Superior temporal gyrus (tissue), 1 donor: ENCODE data around the gene SLC37A1.
"Not testable (repeated sequence)": the region's sequence is repeated elsewhere in the genome, so short reads cannot be mapped to it uniquely, and the experiment has no call there.

Experiments used
- DNase-seq: peaks from one replicate; pipeline ENCODE4 v3.0.0-alpha.2; 2016; ENCODE audit errors: extremely low spot score

Gene SLC37A1

GRCh38 chr21:42616941-42617340, 103.3 kb downstream of the SLC37A1 start:
- DNase-seq: no peak

- no peak for DNase-seq
Observed at GRCh38 chr21:42617486-42617885, 103.8 kb downstream of the SLC37A1 start.

DNA sequence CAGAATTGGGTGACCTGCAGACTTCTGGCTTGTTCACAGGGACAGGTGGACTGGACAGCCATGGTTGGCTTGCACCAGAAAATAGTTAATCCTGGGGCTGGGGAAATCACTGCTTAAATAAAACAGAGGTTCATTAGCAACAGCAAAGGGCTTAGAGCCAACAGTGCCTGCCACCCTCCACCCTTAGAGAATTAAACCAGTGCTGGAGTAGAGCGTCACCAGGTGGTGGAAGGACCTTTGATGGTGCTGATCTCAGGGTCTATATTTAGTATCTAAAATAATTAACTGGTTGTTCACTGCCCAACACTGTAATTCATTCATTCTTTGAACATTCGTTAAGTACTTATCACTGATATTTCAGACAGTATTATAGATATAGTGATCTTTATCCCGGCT, 105.1 kb downstream of the SLC37A1 start:
- no peak for DNase-seq

- DNase-seq: no peak
Observed at GRCh38 chr21:42619166-42619565, 105.5 kb downstream of the SLC37A1 start.

DNA sequence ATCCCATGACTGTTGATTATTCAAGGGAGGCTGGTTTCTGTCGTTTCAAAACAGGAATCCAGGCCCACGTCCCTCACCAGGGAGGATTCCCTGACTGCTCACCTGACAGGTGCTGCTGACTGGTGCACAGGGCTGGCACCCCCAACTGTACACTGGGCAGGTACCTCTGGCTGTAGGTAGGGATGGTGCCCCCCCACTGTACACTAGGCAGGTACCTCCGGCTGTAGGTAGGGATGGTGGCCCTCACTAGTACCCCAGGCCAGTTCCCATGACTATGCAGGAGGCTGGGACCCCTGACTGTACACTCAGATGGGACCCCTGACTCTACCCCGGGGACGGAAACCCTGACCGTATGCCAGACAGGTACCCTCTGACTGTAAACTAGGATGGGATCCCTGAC, 106.2 kb downstream of the SLC37A1 start:
- DNase-seq: no peak

- DNase-seq: peak; percentile 9
Observed at GRCh38 chr21:42621166-42621818, 107.6 kb downstream of the SLC37A1 start.

GRCh38 chr21:42621819-42622177, 108.1 kb downstream of the SLC37A1 start:
- peak; percentile 26 for DNase-seq

GRCh38 chr21:42622284-42622683, 108.6 kb downstream of the SLC37A1 start:
- peak; percentile 34 for DNase-seq

DNA sequence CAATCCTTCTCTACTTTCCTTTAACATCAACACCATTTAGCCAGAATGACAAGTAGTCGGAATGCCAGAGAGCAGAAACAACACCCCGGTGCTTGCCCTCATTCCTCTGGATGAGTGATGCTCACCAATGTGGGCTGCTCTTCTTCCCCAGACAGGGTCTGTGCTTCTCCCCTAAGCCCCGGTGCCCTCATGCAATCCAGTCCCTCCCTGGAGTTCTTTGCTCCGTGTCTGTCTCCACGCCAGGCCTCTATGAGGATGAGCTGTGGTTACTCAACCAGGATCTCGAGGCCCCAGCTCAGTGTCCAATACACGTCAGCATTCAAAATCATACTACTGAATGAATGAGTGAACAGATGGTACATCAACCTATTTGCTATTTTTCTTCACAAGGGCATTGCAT, 110.0 kb downstream of the SLC37A1 start:
- no peak for DNase-seq

- no peak for DNase-seq
Observed at GRCh38 chr21:42624095-42624790, 110.6 kb downstream of the SLC37A1 start.

DNA sequence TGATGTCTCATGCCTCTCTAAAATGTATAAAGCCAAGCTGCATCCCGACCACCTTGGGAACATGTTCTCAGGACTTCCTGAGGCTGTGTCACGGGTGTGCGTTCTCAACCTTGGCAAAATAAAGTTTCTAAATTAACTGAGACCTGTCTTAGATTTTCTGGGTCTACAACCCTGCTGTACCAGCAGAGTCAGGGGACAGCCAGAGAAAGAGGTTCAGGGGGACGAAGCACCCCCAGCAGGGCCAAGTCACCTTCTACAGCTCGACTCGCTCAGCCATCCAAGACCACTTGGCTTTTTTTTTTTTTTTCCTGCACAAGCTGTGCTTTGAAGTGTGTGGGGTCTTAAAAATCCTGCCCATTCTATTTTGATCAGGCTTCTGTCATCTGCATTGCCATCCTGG, 111.3 kb downstream of the SLC37A1 start:
- DNase-seq: no peak

DNA sequence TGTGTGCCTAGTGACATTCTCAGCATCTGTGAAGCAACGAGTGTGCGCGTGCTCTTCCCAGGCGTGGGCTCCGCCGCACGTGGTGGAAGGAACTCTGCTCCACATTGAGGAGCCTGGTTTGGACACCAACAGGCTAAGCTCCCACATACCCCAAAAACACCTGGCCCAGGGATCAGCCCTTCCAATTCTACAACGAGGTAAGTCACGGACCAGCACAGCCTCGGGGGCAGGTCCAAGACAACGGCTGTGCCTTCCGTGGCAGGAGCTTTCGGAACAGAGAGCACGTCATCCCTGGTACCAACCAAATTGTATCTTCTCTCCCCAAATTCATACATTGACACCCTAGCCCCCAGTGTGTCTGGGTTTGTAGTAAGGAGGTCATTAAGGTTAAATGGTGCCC, 112.5 kb downstream of the SLC37A1 start:
- DNase-seq: no peak

GRCh38 chr21:42627527-42628289, 114.1 kb downstream of the SLC37A1 start:
- DNase-seq: no peak

- not testable (repeated sequence) for DNase-seq
Observed at GRCh38 chr21:42628466-42629061, 114.9 kb downstream of the SLC37A1 start.

- DNase-seq: no peak
Observed at GRCh38 chr21:42629933-42630589, 116.4 kb downstream of the SLC37A1 start.

- no peak for DNase-seq
Observed at GRCh38 chr21:42630626-42631025, 117.0 kb downstream of the SLC37A1 start.
